Adipose tissue (tissue), 3 donors: ENCODE measurements around the gene LRSAM1. TPM values are rescaled to one million over a fixed set of nuclear protein-coding genes. Genes with fewer than 3 reads are reported as not detected.

Experiments used
- H3K27ac ChIP-seq: one replicate; pipeline ENCODE4 v1.5.1; 2013; ENCODE audit warnings: low read depth, low read length
- WGBS, 3 donors: extraction: QIAGEN DNeasy Blood & Tissue Kit; methylation state at CpG; one replicate each; pipeline ENCODE4 v1.1.7; 2013; 5-methylcytosine and 5-hydroxymethylcytosine counted together
- polyA plus RNA-seq, 3 donors: library from polyadenylated mRNA; stranded (reverse); fragments of 200-250 nt; gene quantifications; one replicate each; pipeline ENCODE4 v1.2.3, GENCODE V29; 2013
- donor health status: healthy with polysubstance abuse.
- donor health status: Bipolar disorder and iron deficiency.
- donor health status: healthy.

LRSAM1 gene
- polyA plus RNA-seq, 3 donors, result 5.8 to 12.9 (median 8.3) TPM

GRCh38 chr9:127505396-127506116, 54.2 kb downstream of the LRSAM1 start:
- WGBS, 3 donors, result 69 to 76% (median 72%) methylated on average over 14 to 16 of the region's 16 CpGs
- no peak overlapping the region for H3K27ac ChIP-seq

- H3K27ac ChIP-seq, result no peak overlapping the region
- WGBS, 3 donors, result 86 to 93% (median 92%) methylated on average over 10 to 12 of the region's 12 CpGs
These were observed 55.0 kb downstream of the LRSAM1 start for GRCh38 chr9:127506117-127506813.

GRCh38 chr9:127506814-127507750, 55.8 kb downstream of the LRSAM1 start:
- WGBS, 3 donors, result 86 to 87% (median 87%) methylated on average over 41 to 42 of the region's 42 CpGs
- no peak overlapping the region for H3K27ac ChIP-seq

DNA sequence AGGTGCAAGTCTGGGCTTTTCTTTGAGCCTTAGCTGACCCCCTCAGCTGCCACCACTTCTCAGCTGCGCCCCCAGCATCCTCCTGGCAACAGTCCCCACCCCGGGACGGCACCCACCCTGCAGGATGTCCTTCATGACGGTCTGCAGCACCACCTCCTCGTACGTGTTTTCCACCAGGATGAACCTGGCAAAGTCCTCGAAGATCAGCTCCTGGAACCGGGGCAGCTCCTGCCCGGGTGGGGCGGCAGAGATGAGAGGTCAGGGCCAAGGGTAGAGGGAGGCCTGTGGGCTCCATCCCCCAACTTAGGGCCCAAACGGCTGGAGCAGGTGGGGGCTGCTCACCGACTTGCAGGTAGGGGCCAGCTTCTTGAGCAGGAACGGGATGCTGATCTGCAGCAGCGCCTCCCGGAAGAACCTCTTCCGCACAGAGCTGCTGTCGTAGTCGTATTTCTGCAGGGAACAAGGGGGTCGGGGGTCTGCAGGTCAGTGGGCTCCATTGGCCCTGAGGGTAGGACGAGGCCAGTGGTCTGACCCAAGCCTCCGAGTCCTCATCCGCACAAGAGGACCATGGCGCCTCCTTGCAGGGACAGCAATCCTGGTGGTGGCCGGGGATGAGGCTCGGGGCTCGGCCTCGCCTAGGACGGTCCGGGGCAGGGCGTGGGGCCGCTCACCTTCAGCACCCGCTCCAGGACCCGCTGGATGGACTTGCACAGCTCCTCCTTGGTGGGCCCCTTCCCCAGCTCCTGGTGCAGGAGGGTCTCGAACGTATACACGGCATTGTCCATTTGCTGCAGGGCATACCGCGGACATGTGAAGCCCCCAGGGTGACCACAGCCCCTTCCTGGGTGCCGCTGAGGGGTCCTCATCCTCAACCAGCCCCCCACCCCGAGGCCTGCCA, 56.7 kb downstream of the LRSAM1 start:
- 91 to 93% (median 93%) methylated on average over 40 of the region's 40 CpGs for WGBS, 3 donors
- H3K27ac ChIP-seq, result no peak overlapping the region

DNA sequence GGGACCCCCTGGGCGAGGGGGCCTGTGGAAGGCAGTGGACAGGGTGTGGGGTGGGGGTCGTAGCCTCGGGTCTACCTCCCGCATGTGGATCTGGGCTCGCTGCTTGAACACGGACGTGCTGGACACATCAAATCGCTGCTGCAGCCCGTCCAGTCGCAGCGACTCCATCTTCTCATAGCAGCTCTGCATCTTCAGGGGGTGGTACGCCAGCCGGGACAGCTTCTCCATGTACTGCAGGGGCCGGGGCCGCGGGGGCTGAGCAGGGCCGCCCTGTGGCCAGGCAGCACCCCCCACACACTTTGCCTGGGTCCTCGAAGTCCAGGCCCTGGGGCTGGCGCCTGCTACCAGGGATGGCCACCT, 57.6 kb downstream of the LRSAM1 start:
- 91% methylated on average over 18 to 19 of the region's 19 CpGs for WGBS, 3 donors
- H3K27ac ChIP-seq, result no peak overlapping the region

GRCh38 chr9:127509261-127509954, 58.1 kb downstream of the LRSAM1 start:
- 40 to 73% (median 62%) methylated on average over 12 to 13 of the region's 13 CpGs for WGBS, 3 donors

DNA sequence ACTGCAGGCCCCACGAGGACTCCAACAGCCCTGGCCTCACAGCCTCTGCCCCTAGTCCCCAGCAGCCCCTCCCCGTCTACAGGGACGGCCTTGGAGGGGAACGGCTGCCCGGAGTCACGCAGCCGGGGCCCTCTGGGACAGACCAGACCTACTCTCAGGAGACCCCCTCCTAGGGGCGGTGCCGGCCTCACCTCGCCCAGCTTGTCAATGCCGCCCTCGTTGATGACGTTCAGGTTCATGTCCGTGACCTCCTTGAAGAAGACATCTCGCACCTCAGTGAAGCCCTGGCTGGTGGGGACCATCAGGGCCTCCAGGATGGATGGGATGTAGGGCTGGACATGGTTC, 58.6 kb downstream of the LRSAM1 start:
- WGBS, 3 donors, result 57 to 83% (median 72%) methylated on average over 15 of the region's 15 CpGs
- H3K27ac ChIP-seq, result no peak overlapping the region

More at GRCh38 chr9:127509261-127509954, 58.1 kb downstream of the LRSAM1 start:
- H3K27ac ChIP-seq, result no peak overlapping the region

DNA sequence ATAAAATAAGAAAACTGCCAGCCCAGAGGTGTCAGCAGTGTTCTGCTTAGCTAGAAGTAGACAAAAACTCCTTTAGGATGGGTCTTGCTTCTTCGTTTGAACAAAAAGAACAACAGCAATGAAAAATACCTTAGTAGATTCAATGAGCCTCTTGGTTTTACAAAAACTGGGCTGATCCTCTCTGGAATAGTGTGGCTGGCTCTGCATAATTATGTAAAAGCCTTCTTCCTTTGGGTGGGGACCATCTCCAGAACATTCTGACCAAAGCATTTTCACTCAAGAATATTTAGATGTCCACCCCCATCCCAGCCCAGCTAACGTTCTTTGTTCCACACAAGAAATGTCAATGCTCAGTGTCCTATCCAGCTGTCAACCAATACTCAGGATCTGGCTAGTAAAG, 63.2 kb downstream of the LRSAM1 start:
- no peak overlapping the region for H3K27ac ChIP-seq
- WGBS, 3 donors, result 62 to 75% (median 70%) methylated on average over 2 of the region's 2 CpGs

- WGBS, 3 donors, result 91 to 96% (median 93%) methylated on average over 26 of the region's 26 CpGs
- H3K27ac ChIP-seq, result no peak overlapping the region
These were observed 65.7 kb downstream of the LRSAM1 start for GRCh38 chr9:127516835-127517607.

DNA sequence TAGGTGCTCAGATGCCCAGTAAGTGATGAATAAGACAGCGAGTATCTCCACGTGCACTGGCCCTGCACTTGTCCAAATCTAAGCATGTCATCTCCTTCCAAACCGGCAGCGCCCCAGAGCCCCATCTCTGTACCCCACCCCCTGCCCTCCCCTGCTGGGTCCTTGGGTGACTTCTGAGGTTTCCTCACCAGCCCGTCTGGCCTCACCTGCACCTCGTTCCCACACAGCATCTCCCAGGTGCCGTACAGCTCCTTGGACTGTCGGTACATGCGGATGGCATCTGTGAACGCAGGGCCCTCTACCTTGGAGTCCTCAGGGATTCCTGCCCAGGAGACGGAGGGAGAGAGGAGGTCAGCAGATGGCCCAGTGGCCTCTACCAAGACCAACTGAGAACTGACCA, 66.3 kb downstream of the LRSAM1 start:
- 91 to 95% (median 93%) methylated on average over 11 of the region's 11 CpGs for WGBS, 3 donors

GRCh38 chr9:127518091-127518856, 67.0 kb downstream of the LRSAM1 start:
- no peak overlapping the region for H3K27ac ChIP-seq
- 79 to 88% (median 84%) methylated on average over 13 of the region's 13 CpGs for WGBS, 3 donors

More for the DNA sequence above, 66.3 kb downstream of the LRSAM1 start:
- no peak overlapping the region for H3K27ac ChIP-seq

DNA sequence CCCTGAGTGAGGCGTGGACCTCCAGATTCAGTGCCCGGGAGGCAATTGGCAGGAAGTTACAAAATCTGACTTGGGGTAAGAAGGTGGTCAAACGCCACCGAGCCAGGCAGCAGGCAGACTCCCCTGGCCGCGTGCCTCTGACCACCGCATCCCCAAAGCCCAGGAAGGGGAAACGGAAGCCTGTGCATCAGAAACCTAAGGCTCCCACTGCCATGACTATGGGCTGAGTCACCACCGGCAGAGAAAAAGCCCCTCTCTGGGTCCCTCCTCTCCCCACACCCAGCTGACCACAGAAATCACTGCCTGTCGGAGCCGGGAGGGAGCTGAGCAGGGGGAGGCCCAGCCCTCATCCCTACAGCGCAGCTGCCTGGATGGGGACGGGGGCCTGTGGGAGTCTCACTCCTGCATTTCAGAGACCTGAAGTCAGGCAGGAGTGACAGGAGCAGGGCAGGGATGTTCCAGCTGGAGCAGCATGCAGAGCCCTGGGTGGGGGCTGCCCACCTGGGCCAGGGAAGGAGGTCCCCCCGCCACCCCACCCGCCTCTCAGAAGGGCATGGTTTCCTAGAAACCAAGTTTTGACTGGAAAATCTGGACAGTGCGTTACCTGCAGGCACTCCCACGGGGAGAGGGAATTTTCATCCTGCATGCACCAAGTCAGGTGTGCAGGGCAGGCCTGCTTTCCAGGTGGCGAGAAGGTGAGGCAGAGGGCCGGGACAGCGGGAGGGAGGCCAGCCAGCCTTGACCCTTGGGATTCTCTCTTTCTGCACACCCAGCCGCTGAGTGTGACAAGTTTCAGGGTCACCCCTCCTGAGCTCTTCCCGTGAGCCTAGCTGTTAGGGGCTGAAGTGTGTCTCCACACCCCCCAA, 68.2 kb downstream of the LRSAM1 start:
- H3K27ac ChIP-seq, result no peak overlapping the region
- 53 to 85% (median 59%) methylated on average over 22 of the region's 22 CpGs for WGBS, 3 donors

- WGBS, 3 donors, result 52 to 68% (median 54%) methylated on average over 20 of the region's 20 CpGs
- H3K27ac ChIP-seq, result no peak overlapping the region
These were observed 69.9 kb downstream of the LRSAM1 start for GRCh38 chr9:127520941-127521918.

GRCh38 chr9:127521919-127522304, 70.6 kb downstream of the LRSAM1 start:
- H3K27ac ChIP-seq, result no peak overlapping the region
- WGBS, 3 donors, result 40 to 50% (median 41%) methylated on average over 4 to 5 of the region's 5 CpGs
